PC-3 (cell line): ENCODE results near the gene VCX3A.

Experiments used
- EZH2 ChIP-seq: fragments of 300-600 bp; sonication (generic); IDR thresholded peaks from one replicate; pipeline ENCODE4 v1.6.1; 2017; ENCODE audit warnings: antibody characterized with exemption, mild to moderate bottlenecking, low read length; ENCODE audit not compliant: unreplicated experiment
- EZH2phosphoT487 ChIP-seq: fragments of 300-600 bp; sonication (generic); IDR thresholded peaks from 2 replicates; pipeline ENCODE4 v1.6.1; 2018; ENCODE audit warnings: mild to moderate bottlenecking, antibody characterized with exemption, low read length, borderline replicate concordance
- TF ChIP-seq, protein P1 (sequence below): fragments of 300-600 bp; sonication (generic); conservative IDR thresholded peaks from 2 replicates; pipeline ENCODE4 v1.5.1; 2017; ENCODE audit warnings: antibody characterized with exemption, low read depth, mild to moderate bottlenecking, low read length

DNA sequence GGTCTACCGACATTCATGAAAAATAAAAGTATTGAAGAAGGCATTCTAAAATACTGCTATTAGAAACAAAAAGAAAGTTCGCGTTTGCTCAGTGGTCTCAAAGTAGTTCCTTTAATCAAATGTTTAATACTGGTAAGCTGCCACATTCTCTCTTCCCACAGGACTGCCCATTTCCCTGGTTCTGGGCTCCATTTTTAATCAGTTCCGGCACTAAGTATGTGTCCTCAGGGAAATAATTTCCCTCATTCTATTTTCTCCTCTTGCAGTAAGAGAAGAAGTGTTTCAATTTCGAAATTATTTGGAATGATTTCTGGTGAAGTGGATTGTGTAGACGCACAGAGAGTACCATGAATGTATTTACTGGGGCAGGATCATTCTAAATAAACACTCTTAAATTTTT lies 17.5 kb downstream of the VCX3A start:
- TF ChIP-seq, protein P1, sequence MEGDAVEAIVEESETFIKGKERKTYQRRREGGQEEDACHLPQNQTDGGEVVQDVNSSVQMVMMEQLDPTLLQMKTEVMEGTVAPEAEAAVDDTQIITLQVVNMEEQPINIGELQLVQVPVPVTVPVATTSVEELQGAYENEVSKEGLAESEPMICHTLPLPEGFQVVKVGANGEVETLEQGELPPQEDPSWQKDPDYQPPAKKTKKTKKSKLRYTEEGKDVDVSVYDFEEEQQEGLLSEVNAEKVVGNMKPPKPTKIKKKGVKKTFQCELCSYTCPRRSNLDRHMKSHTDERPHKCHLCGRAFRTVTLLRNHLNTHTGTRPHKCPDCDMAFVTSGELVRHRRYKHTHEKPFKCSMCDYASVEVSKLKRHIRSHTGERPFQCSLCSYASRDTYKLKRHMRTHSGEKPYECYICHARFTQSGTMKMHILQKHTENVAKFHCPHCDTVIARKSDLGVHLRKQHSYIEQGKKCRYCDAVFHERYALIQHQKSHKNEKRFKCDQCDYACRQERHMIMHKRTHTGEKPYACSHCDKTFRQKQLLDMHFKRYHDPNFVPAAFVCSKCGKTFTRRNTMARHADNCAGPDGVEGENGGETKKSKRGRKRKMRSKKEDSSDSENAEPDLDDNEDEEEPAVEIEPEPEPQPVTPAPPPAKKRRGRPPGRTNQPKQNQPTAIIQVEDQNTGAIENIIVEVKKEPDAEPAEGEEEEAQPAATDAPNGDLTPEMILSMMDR: no peak
- TF ChIP-seq EZH2 (no peak), EZH2phosphoT487 (no peak)
